HepG2 (cell line): ENCODE measurements around the gene PRSS36. TPM values are rescaled to one million over a fixed set of nuclear protein-coding genes. Genes with fewer than 3 reads are reported as not detected.

Experiments used
- CBX2 ChIP-seq, 2 experiments: fragments of 200-600 bp in 1 of 2; sonication (generic); formaldehyde crosslinking in 1 of 2; IDR thresholded peaks; 2 replicates each; pipeline versions ENCODE4 v1.7.0 to v1.8.1; 2018 to 2022; ENCODE audit warnings: low read depth in 2 of 2, low read length in 1 of 2, mild to moderate bottlenecking in 1 of 2, missing genetic modification reagents in 1 of 2
- HDAC1 ChIP-seq: sonication (generic); formaldehyde crosslinking; IDR thresholded peaks from 2 replicates; pipeline ENCODE4 v1.5.1; 2020; ENCODE audit warnings: mild to moderate bottlenecking, missing genetic modification reagents
- KDM3A ChIP-seq: IDR thresholded peaks from 2 replicates; pipeline ENCODE4 v1.6.1; 2018; ENCODE audit warnings: low read depth, missing compliant biosample characterization
- PLRG1 ChIP-seq: fragments of 450-650 bp; conservative IDR thresholded peaks from 2 replicates; pipeline ENCODE4 v1.6.1; 2016
- TGIF2 ChIP-seq: IDR thresholded peaks from 2 replicates; pipeline ENCODE4 v1.6.1; 2016; ENCODE audit warnings: control low read depth, missing compliant biosample characterization
- ZFP37 ChIP-seq: sonication (generic); formaldehyde crosslinking; IDR thresholded peaks from 2 replicates; pipeline ENCODE4 v1.4.0; 2020; ENCODE audit warnings: missing genetic modification reagents, borderline replicate concordance
- ZNF263 ChIP-seq: sonication (generic); formaldehyde crosslinking; IDR thresholded peaks from 2 replicates; pipeline ENCODE4 v1.4.0; 2020; ENCODE audit warnings: missing genetic modification reagents
- ZNF543 ChIP-seq: sonication (generic); formaldehyde crosslinking; IDR thresholded peaks from 2 replicates; pipeline ENCODE4 v1.4.0; 2020; ENCODE audit warnings: mild to moderate bottlenecking, missing genetic modification reagents
- ZNF619 ChIP-seq: sonication (generic); formaldehyde crosslinking; IDR thresholded peaks from 2 replicates; pipeline ENCODE4 v1.4.0; 2020; ENCODE audit warnings: mild to moderate bottlenecking, missing genetic modification reagents
- ZSCAN31 ChIP-seq: sonication (generic); formaldehyde crosslinking; IDR thresholded peaks from 2 replicates; pipeline ENCODE4 v1.5.0; 2020; ENCODE audit warnings: low read depth, mild to moderate bottlenecking, missing genetic modification reagents
- polyA plus RNA-seq, 8 experiments: library from polyadenylated mRNA; depleted of rRNA in 3 of 8; stranded (reverse) in 7 of 8; unstranded in 1 of 8; fragments of >200 nt; fragmentation: Illumina TruSeq in 4 of 8; extraction: Trizol in 4 of 8; gene quantifications; 2 replicates each; pipeline versions ENCODE4 v1.2.1 to v1.2.3, GENCODE V29; 2011 to 2016; ENCODE audit warnings: low read depth in 4 of 8, missing spikeins in 1 of 8, mixed read lengths in 1 of 8; ENCODE audit not compliant: insufficient read depth in 1 of 8
- total RNA-seq, 5 experiments: library from RNA; depleted of rRNA; stranded (reverse); fragments of >200 nt; fragmentation: Illumina TruSeq; extraction: Trizol; gene quantifications; 2 replicates each; pipeline ENCODE4 v1.2.3, GENCODE V29; 2016; ENCODE audit warnings: low read depth in 1 of 5
- TF ChIP-seq, protein P1 (sequence below), 2 experiments: sonication (generic) in 1 of 2; formaldehyde crosslinking in 1 of 2; IDR thresholded peaks; 2 replicates each; pipeline versions ENCODE4 v1.4.0 to v1.6.1; 2018 to 2020; ENCODE audit warnings: missing genetic modification reagents in 2 of 2, borderline replicate concordance in 1 of 2, low read depth in 1 of 2, mild to moderate bottlenecking in 1 of 2, missing biosample characterization in 1 of 2
- TF ChIP-seq, protein P2 (sequence below): sonication (generic); formaldehyde crosslinking; IDR thresholded peaks from 2 replicates; pipeline ENCODE4 v1.4.0; 2020; ENCODE audit warnings: missing genetic modification reagents
- TF ChIP-seq, protein P3 (sequence below): sonication (generic); formaldehyde crosslinking; IDR thresholded peaks from 2 replicates; pipeline ENCODE4 v1.5.1; 2020; ENCODE audit warnings: mild to moderate bottlenecking, missing genetic modification reagents, moderate library complexity
- TF ChIP-seq, protein P4 (sequence below): sonication (generic); formaldehyde crosslinking; IDR thresholded peaks from 2 replicates; pipeline ENCODE4 v1.8.0; 2022; ENCODE audit warnings: low read depth, missing genetic modification reagents
- TF ChIP-seq, protein P5 (sequence below): sonication (generic); formaldehyde crosslinking; IDR thresholded peaks from 2 replicates; pipeline ENCODE4 v1.4.0; 2020; ENCODE audit warnings: missing genetic modification reagents, borderline replicate concordance
- TF ChIP-seq, protein P6 (sequence below): sonication (generic); formaldehyde crosslinking; IDR thresholded peaks from 2 replicates; pipeline ENCODE4 v1.4.0; 2020; ENCODE audit warnings: mild to moderate bottlenecking, missing genetic modification reagents

Gene PRSS36
- total and polyA plus RNA-seq, 2 of the 13 experiments (the other 11 are each of a cell fraction or from before 2014, with no cell fraction given), result 1.5 to 2.1 TPM

- TF ChIP-seq, protein P1, sequence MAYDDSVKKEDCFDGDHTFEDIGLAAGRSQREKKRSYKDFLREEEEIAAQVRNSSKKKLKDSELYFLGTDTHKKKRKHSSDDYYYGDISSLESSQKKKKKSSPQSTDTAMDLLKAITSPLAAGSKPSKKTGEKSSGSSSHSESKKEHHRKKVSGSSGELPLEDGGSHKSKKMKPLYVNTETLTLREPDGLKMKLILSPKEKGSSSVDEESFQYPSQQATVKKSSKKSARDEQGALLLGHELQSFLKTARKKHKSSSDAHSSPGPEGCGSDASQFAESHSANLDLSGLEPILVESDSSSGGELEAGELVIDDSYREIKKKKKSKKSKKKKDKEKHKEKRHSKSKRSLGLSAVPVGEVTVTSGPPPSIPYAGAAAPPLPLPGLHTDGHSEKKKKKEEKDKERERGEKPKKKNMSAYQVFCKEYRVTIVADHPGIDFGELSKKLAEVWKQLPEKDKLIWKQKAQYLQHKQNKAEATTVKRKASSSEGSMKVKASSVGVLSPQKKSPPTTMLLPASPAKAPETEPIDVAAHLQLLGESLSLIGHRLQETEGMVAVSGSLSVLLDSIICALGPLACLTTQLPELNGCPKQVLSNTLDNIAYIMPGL (CRISPR knock-in tag; IDR thresholded peaks at IDR 0.05; ENCODE audit: borderline replicate concordance in 1 of 2, low read depth in 1 of 2), result no peak
- TF ChIP-seq, protein P2, sequence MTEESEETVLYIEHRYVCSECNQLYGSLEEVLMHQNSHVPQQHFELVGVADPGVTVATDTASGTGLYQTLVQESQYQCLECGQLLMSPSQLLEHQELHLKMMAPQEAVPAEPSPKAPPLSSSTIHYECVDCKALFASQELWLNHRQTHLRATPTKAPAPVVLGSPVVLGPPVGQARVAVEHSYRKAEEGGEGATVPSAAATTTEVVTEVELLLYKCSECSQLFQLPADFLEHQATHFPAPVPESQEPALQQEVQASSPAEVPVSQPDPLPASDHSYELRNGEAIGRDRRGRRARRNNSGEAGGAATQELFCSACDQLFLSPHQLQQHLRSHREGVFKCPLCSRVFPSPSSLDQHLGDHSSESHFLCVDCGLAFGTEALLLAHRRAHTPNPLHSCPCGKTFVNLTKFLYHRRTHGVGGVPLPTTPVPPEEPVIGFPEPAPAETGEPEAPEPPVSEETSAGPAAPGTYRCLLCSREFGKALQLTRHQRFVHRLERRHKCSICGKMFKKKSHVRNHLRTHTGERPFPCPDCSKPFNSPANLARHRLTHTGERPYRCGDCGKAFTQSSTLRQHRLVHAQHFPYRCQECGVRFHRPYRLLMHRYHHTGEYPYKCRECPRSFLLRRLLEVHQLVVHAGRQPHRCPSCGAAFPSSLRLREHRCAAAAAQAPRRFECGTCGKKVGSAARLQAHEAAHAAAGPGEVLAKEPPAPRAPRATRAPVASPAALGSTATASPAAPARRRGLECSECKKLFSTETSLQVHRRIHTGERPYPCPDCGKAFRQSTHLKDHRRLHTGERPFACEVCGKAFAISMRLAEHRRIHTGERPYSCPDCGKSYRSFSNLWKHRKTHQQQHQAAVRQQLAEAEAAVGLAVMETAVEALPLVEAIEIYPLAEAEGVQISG (CRISPR knock-in tag), result no peak
- no peak for TF ChIP-seq ZFP37 (CRISPR knock-in tag)
- TF ChIP-seq, protein P3, sequence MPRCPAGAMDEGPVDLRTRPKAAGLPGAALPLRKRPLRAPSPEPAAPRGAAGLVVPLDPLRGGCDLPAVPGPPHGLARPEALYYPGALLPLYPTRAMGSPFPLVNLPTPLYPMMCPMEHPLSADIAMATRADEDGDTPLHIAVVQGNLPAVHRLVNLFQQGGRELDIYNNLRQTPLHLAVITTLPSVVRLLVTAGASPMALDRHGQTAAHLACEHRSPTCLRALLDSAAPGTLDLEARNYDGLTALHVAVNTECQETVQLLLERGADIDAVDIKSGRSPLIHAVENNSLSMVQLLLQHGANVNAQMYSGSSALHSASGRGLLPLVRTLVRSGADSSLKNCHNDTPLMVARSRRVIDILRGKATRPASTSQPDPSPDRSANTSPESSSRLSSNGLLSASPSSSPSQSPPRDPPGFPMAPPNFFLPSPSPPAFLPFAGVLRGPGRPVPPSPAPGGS (CRISPR knock-in tag), result no peak
- no peak for TF ChIP-seq ZNF543
- no peak for TF ChIP-seq PLRG1
- no peak for TF ChIP-seq CBX2 (IDR thresholded peaks at IDR 0.05; ENCODE audit: low read depth, low read length)
- TF ChIP-seq CBX2 (CRISPR knock-in tag; IDR thresholded peaks at IDR 0.05; ENCODE audit: low read depth), result no peak
- TF ChIP-seq, protein P4, sequence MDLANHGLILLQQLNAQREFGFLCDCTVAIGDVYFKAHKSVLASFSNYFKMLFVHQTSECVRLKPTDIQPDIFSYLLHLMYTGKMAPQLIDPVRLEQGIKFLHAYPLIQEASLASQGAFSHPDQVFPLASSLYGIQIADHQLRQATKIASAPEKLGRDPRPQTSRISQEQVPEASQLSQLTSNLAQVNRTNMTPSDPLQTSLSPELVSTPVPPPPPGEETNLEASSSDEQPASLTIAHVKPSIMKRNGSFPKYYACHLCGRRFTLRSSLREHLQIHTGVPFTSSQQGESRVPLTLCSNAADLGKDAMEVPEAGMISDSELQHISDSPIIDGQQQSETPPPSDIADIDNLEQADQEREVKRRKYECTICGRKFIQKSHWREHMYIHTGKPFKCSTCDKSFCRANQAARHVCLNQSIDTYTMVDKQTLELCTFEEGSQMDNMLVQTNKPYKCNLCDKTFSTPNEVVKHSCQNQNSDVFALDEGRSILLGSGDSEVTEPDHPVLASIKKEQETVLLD (CRISPR knock-in tag), result no peak
- no peak for TF ChIP-seq ZSCAN31 (CRISPR knock-in tag)
- TF ChIP-seq, protein P5, sequence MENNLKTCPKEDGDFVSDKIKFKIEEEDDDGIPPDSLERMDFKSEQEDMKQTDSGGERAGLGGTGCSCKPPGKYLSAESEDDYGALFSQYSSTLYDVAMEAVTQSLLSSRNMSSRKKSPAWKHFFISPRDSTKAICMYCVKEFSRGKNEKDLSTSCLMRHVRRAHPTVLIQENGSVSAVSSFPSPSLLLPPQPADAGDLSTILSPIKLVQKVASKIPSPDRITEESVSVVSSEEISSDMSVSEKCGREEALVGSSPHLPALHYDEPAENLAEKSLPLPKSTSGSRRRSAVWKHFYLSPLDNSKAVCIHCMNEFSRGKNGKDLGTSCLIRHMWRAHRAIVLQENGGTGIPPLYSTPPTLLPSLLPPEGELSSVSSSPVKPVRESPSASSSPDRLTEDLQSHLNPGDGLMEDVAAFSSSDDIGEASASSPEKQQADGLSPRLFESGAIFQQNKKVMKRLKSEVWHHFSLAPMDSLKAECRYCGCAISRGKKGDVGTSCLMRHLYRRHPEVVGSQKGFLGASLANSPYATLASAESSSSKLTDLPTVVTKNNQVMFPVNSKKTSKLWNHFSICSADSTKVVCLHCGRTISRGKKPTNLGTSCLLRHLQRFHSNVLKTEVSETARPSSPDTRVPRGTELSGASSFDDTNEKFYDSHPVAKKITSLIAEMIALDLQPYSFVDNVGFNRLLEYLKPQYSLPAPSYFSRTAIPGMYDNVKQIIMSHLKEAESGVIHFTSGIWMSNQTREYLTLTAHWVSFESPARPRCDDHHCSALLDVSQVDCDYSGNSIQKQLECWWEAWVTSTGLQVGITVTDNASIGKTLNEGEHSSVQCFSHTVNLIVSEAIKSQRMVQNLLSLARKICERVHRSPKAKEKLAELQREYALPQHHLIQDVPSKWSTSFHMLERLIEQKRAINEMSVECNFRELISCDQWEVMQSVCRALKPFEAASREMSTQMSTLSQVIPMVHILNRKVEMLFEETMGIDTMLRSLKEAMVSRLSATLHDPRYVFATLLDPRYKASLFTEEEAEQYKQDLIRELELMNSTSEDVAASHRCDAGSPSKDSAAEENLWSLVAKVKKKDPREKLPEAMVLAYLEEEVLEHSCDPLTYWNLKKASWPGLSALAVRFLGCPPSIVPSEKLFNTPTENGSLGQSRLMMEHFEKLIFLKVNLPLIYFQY, result no peak
- TF ChIP-seq, protein P6, sequence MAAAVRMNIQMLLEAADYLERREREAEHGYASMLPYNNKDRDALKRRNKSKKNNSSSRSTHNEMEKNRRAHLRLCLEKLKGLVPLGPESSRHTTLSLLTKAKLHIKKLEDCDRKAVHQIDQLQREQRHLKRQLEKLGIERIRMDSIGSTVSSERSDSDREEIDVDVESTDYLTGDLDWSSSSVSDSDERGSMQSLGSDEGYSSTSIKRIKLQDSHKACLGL (CRISPR knock-in tag), result no peak
- no peak for TF ChIP-seq HDAC1 (CRISPR knock-in tag)
- no peak for TF ChIP-seq TGIF2 (CRISPR knock-in tag)
- TF ChIP-seq ZNF263, result no peak
- no peak for TF ChIP-seq ZNF619 (CRISPR knock-in tag)
- no peak for TF ChIP-seq KDM3A (CRISPR knock-in tag)
Observed at GRCh38 chr16:31196324-31197088, 46.6 kb upstream of the PRSS36 start (continued).
